ENCODE data around the gene CAVIN3.
"Not testable (repeated sequence)": the region's sequence is repeated elsewhere in the genome, so short reads cannot be mapped to it uniquely, and the experiment has no call there.

The CAVIN3 gene

GRCh38 chr11:6323291-6323905, 3.1 kb upstream of the CAVIN3 start:
- no peak for DNase-seq

- DNase-seq, result no peak
Observed at GRCh38 chr11:6321961-6322362, 1.7 kb upstream of the CAVIN3 start.

DNA sequence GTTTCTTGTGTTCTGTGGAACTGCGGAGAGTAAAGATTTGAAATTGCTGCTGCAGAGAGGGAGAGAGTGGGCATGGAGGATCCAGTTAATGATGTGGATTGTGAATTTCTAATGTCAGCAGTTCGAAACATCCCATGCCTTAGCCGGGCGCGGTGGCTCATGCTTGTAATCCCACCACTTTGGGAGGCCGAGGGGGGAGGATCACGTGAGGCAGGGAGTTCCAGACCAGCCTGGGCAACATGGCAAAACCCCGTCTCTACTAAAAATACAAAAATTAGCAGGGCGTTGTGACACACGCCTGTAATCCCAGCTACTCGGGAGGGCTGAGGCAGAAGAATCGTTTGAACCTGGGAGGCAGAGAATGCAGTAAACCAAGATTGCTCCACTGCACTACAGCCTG, 1.1 kb upstream of the CAVIN3 start:
- no peak for DNase-seq

DNA sequence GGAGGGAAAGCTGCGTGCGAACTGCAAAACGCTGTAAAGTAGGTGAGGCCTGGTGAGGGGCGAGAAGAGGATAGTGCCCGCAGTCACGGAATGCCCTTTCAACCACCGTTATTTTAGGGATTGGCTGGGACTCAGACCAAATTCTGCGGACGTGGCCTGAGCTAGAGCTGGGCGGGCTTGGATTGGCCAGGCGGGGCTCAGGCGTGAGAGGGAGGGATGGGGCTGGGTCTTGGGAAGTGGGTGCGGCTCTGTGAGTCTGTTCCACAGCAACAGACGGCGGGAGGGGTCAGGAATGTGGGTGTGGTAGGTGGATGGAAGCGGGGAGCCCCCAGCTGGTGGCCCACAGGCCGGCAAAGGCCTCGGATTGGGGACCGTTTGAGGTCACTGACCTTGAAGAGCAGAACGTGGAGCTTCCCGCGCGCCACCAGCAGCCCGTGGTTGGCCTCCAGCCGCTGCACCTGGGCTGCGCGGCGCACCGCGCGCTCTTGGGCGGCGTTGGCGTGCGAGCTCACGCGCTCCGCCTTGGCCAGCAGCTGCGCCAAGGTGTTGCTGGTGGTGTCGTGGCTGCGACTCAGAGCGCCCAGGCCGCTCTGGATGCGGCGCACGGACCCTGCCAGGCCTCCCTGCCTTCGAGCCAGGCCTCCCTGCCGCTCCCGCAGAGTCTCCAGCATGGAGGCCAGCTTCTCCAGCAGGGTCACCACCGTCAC, 444 bp downstream of the CAVIN3 start:
- DNase-seq, result no peak

- DNase-seq, result no peak
Observed at GRCh38 chr11:6319001-6319703, 1.1 kb downstream of the CAVIN3 start.

GRCh38 chr11:6318204-6318603, 2.1 kb downstream of the CAVIN3 start:
- no peak for DNase-seq

- peak; percentile 28 for DNase-seq
Observed at GRCh38 chr11:6315811-6316425, 4.4 kb downstream of the CAVIN3 start.

GRCh38 chr11:6312106-6312505, 8.2 kb downstream of the CAVIN3 start:
- DNase-seq, result no peak

DNA sequence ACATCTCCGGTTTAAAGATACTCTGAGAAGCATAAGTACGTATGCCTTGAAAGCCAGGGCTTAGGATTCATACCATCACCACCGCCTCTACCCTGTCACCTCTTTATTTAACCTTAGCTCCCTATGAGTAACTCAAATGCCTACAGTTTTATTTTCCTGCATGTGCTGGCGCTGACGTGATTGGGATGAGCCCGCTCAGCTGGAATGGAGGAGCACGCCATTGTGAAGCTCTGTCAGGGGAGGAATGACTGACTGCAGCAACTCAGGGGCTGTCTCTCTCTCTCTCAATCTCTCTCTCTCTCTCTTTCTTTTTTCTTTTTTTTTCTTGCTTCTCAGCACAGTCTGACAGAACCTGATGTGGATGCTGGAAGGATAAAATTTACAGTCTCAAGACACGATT, 12.4 kb downstream of the CAVIN3 start:
- DNase-seq, result no peak

GRCh38 chr11:6305297-6305696, 15.0 kb downstream of the CAVIN3 start:
- DNase-seq, result no peak

GRCh38 chr11:6303661-6304060, 16.6 kb downstream of the CAVIN3 start:
- no peak for DNase-seq

GRCh38 chr11:6301096-6301495, 19.2 kb downstream of the CAVIN3 start:
- DNase-seq, result no peak

DNA sequence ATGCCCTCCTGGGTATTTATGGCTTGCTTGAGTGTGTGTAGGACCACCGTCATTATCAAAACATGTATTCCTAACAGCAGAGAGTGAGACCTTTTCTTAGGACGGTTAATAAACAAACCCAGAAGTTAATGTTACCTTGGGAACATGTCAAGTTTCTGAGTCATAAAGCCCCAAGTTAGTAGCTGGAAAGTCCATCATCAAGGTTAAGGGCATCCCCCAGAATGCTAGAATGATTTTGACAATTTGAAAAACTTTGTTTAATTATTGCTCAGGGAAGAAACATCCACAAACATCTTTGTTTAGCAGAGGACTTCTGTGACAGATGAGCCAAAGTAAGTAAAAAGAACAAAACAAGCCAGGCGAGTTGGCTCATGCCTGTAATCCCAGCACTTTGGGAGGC, 20.0 kb downstream of the CAVIN3 start:
- DNase-seq, result no peak

DNA sequence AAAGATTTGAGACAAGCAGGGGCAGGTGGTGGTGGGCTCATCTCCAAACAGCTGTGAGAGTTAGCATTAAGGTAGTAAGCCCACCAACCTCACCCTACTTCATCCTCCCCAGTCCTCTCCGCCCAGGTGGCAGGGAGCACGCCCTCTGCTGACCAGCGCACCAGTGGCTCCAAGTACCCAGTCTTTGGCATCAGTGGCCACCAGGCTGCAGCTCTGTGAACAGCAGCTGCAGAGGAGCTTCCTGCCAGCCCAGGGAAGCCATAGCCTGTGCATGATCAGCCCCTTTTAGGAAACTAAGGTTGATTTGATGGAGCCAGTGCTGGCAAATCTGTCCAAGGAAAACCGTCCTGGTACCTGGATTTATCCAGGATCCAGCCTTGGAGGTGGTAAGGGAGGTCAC, 21.7 kb downstream of the CAVIN3 start:
- DNase-seq, result peak; percentile 27

DNA sequence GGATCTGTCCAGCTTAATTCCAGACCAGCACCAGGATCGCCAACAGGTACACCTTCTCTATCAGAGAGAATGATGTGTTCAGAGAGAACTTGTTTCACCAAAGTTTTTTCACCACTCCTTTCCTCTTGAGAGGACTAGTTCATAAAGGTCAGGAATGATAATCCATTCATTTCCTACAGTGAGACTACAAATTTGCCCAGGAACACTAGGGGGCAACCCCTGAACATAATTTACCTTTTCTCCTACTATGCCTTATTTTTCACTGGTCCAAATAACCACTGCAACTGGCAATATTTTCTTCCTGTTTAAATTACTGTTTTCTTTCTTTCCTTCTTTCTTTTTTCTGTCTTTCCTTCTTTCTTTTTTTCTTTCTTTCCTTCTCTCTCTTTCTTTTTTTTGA, 22.5 kb downstream of the CAVIN3 start:
- no peak for DNase-seq

DNA sequence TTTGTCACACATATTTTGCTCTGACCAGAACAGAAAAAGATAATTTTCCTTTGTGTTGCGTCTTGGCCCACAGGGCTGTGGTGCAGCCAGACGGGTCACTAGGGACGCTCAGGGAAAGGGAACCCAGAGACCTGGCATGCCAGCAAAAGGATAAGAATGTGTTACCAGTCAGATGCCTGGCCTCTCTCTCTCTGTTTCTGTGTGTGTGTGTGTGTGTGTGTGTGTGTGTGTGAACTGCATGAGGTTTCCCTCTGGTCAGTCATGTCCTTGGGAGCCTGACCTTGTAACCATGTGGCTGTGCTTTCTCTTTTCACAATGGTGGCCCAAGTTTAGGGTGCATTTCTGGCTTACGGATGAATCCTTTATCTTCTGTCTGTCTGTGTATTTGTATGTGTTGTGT, 35.3 kb downstream of the CAVIN3 start:
- DNase-seq, result no peak

- DNase-seq, result no peak
Observed at GRCh38 chr11:6284250-6284649, 36.1 kb downstream of the CAVIN3 start.

- DNase-seq, result no peak
Observed at GRCh38 chr11:6283453-6284023, 36.8 kb downstream of the CAVIN3 start.

- DNase-seq, result not testable (repeated sequence)
Observed at GRCh38 chr11:6280809-6281208, 39.5 kb downstream of the CAVIN3 start.

- DNase-seq, result no peak
Observed at GRCh38 chr11:6273188-6273587, 47.1 kb downstream of the CAVIN3 start.

GRCh38 chr11:6271598-6271997, 48.7 kb downstream of the CAVIN3 start:
- no peak for DNase-seq

DNA sequence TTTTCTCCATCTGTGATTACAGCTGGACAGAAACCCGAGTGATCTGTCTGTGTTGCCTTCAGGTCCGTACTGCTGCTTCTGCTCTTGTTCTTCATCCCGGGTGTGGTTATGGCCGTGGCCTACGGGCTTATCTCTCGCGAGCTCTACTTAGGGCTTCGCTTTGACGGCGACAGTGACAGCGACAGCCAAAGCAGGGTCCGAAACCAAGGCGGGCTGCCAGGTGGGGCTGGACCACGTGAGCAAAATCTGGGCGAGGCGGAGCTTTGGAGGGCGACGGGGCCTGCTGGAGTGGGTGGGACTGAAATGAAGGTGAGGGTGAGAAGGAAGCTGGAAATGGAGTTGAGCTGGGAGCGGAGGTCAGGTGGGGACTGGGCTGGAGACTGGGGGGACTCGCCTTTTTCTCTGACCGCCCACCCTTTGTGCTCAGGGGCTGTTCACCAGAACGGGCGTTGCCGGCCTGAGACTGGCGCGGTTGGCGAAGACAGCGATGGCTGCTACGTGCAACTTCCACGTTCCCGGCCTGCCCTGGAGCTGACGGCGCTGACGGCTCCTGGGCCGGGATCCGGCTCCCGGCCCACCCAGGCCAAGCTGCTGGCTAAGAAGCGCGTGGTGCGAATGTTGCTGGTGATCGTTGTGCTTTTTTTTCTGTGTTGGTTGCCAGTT, 49.6 kb downstream of the CAVIN3 start:
- DNase-seq, result no peak

DNA sequence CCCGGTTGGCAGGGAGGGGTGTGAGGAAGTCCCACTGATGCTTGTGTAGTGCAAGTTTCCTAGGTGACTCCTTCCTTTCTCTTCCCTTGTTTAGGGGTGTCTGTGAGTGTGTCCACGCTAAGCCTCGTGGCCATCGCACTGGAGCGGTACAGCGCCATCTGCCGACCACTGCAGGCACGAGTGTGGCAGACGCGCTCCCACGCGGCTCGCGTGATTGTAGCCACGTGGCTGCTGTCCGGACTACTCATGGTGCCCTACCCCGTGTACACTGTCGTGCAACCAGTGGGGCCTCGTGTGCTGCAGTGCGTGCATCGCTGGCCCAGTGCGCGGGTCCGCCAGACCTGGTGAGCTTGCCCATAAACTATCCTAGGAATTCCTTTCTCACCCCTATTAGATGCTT, 50.3 kb downstream of the CAVIN3 start:
- DNase-seq, result no peak
